Measurements from ENCODE around the gene ADCK2.
"Not testable (repeated sequence)": the region's sequence is repeated elsewhere in the genome, so short reads cannot be mapped to it uniquely, and the experiment has no call there.

Gene ADCK2, protein sequence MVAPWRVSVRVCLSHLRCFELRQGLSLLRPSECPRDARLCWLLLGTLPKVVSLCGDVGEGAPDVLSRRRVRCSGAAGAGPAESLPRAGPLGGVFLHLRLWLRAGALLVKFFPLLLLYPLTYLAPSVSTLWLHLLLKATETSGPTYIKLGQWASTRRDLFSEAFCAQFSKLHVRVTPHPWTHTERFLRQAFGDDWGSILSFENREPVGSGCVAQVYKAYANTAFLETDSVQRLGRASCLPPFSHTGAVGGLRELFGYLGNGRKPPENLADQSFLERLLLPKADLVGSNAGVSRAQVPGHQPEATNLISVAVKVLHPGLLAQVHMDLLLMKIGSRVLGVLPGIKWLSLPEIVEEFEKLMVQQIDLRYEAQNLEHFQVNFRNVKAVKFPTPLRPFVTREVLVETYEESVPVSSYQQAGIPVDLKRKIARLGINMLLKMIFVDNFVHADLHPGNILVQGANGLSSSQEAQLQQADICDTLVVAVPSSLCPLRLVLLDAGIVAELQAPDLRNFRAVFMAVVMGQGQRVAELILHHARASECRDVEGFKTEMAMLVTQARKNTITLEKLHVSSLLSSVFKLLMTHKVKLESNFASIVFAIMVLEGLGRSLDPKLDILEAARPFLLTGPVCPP
- 21.7 to 33.2 reads per million in 2 donors for total RNA-seq

DNA sequence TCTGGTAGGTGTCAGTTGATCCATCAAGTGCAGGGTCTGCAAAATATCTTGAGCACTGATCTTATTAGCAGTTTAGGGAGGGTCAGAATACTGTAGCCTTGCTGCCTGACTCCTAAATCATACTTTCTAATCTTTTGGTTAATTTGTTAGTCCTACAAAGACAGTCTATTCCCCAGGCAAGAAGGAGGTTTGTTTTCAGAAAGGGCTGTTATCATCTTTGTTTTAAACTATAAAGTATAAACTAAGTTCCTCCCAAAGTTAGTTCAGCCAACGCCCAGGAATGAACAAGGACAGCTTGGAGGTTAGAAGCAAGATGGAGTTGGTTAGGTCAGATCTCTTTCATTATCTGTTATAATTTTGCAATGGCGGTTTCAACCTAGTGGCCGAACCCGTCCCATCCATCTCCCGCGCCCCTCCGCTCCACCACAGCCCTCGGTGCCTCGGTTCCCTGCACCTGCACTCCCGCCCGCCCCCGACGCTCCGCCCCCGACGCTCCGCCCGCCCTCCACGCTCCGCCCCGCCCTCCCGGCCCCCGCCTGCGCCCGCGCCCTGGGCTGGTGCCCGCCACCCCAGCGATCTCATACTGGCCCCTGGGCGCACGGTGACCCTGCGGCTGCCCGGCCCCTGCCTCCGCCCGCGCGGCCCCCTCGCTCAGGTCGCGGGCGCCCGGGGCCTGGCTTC, at the start of gene ADCK2:
Gene ADCK2 (plus strand): TSS at position 564 of the 681 bp plus-strand sequence. CDS start 386 bp downstream, outside the sequence.
- DNase-seq, result peak; percentile 58

DNA sequence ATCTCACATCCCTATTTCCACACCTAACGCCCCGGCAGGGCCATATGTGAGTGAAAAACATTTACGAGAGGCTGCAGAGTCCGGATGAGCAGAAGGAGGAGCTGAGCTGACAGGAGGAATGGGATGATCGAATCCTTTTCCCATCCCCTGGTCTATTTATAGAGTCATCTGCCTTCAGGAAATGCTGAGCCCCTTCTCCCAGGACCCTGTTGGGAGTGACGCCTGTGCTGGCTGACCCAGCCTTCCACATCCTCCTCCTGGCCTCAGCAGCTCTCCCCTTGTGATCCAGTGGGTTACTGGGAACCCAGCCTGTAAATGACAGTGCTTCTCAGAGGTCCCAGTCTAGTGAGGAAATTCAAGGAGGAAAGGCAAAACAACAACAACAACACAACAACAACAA, 48.8 kb upstream of the ADCK2 start:
- DNase-seq, result no peak

DNA sequence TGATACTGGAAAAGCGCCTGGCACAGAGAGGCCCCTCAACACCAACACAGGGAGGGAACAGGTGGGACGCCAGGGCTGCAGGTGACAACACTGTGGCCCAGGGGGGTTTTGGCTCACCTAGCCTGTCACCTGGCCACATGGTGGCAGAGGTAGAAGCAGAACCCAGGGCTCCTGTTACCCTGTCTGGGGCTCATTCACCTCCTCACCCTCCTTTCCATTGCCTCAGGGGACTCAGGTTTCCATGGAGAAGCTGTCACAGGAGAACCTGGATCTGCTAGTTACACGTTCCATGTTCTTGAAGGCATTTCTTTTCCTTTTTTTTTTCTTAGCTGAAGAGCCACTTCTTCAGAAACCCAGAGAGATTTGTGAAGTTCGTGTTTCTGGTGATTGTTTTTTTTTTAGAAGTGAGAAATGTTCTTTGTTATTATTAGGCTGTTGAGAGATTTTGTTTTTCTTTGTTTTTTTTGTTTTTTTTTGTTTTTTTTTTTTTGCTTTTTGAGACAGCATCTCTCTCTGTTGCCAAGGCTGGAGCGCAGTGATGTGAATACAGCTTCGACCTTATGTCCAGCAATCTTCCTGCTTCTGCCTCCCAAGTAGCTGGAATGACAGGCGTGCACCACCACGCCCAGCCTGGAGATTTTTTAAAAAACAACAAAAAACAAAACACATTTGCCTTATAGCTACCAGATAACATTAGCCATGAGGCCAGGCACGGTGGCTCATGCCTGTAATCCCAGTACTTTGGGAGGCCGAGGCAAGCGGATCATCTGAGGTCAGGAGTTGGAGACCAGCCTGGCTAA, 48.2 kb upstream of the ADCK2 start:
- no peak for DNase-seq

DNA sequence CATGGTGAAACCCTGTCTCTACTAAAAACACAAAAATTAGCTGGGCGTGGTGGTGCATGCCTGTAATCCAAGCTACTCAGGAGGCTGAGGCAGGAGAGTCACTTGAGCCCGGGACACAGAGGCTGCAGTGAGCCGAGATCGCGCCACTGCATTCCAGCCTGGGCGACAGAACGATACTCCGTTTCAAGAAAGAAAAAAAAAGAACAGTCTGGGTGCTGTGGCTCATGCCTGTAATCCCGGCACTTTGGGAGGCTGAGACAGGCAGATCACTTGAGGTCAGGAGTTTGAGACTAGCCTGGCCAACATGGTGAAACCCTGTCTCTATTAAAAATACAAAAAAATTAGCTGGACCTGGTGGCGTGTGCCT, 47.6 kb upstream of the ADCK2 start:
- DNase-seq, result not testable (repeated sequence)

DNA sequence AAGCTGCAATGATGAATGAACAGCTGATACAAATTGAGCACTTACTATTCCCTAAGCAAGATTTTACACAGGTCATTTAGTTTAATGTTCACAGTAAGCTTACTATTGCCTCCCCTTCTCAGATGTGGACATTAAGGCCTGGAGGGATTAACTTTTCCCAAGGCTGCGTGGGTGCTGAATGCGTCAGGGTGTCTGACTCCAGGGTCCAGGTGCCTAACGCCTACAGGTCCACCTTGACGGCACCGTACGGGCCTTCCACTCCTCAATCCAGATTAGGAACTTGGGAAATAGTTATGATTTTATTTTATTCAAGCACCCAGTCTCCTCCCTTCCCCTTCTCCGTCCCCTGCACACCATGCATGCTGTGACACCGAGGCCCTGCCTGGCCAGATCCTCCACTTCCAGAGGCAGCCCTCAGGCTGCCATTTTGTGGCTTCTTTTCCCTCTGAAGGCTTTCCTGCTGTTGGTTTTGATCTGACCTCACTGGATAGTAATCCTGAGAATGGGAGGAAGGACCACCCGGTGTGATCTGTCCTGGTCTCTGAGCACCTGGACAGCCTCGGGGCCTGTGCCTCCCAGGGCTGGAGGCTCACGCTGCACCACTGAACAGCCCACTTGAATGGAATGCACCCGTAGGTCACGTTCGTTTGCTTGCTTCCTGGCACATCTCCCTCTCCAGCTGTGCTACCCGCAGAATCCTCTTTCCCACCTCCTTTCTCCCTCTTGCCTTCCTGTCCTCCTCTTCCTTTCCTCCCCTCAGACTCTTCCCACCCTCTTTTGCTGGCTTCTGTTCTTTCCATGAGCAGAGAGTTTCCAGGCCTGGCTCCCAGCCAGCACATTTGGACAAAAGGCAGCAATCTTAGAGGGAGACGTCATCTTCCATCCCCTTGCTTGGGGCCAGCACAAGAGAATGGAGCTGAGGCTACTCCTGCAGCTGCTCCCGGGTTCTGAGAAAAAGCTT, 46.6 kb upstream of the ADCK2 start:
- no peak for DNase-seq

DNA sequence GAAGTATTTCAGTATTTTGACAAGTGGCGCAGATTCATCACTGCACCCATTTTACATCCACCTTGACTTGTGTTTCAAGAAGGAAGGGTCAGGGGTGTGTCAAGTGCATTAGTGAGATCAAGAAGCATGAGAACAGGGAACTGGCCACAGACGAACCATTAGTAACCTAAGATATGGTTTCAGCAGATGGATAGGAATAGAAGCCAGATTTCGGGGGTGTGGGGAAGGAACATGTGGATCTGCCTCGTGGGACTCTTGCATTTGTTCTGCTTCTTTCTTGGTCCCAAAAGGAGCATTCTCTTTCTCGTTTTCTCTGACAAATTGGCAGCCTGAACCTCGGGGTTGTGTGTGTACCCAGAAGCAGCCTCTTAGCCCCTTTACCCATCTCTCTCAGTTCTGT, 41.7 kb upstream of the ADCK2 start:
- DNase-seq, result no peak

DNA sequence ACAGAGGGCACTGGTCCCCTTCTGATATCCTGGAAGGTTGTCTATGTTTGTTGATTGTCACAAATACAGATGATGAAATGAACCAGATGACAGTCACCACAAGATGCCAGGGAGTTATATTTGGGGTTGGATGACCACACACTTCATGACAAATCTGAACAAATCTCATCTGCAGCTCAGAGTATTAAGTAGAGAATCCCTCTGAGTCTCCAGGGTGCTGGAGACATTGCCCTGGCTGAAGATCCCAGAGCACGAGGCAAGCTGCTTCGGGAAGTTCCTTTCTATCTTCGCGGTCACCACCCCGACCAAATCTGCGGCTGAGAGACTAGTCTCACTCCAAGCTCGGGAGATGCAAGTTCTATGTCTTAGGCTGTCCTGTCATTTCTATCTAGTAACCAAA, 41.1 kb upstream of the ADCK2 start:
- no peak for DNase-seq

DNA sequence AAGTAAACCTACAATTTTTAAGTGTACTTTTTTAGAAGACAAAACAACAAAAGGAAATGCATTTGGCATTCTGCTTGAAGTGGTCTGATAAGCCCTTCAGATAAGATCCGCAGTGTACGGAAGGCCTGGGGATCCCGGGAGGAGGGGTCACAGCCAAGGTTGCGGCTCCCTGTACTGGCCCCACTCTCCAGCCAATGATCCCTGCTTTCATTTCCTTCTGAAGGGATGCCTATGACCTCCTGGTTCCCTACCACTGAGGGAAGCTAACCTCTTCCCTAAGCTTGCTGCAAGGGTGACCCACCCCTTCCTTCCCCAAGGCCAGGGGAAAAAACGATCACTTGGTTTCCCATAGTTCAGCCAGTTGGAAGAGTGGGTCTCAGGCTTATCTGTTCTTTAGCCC, 37.4 kb upstream of the ADCK2 start:
- DNase-seq, result no peak

DNA sequence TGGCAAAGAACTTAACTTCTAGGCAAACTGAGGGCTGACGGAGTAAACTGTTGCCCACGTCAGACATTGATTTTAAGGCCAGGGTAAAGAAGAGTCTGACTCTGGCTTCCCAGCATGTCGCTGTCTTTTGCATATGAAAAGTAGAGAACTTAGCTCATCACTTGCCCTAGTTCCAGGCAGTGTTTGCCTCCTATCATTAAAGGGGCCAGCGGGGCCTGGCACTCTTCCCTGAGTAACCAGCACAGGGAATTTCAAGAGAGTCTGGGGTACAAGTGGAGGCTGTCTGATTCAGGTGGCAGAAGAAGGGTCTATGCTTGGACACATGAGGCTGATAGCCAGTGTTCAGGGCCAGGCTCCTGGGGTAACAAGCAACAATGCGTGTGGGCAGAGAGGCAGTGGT, 36.9 kb upstream of the ADCK2 start:
- no peak for DNase-seq

DNA sequence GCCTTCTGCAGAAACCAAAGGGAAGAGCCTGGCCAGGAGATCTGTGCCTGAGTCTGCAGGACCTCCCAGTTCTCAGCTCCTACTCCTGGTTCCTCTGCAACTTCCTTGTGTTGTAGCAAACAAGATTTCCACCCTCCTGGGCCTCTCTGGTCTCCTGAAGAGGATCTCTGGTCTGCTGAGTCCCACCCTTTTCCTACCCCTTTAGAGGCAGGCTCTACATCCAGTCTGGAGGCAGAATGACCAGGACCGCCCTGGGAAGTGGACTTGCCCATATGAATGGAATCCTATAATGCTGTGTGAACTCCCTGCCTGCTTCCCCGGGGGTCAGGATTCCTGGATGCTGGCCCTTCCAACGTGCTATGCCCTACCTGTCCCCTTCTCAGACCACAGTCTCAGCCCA, 35.3 kb upstream of the ADCK2 start:
- no peak for DNase-seq

DNA sequence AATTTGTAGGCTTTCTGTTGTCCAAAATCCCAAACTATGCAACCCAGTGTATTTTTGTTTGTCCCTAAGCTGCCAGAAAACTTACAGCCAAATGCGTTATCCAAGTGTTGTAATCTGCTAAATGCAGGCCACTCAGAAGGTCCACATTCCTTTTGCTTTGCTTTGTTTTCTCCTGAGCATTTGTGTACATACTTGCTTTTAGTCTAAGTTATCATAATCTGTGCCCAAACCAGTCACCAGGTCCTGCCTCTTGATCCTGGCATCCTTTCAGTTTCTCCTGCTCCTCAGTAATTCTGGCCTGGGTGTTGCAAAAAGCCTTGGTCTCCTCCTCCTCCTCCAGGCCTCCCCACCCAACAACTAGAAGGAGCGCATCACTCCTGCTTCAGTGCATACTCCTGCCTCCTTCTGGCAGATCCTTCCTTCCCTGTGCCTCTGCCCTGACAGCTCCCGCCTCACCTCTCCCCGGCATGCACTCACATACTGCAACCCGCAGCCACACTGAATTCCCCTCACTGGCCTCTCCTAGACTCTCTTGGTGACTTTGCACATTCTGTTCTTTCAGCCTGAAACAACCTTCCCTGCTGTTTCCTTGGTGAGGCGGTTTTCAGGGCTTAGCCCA, 34.5 kb upstream of the ADCK2 start:
- no peak for DNase-seq

DNA sequence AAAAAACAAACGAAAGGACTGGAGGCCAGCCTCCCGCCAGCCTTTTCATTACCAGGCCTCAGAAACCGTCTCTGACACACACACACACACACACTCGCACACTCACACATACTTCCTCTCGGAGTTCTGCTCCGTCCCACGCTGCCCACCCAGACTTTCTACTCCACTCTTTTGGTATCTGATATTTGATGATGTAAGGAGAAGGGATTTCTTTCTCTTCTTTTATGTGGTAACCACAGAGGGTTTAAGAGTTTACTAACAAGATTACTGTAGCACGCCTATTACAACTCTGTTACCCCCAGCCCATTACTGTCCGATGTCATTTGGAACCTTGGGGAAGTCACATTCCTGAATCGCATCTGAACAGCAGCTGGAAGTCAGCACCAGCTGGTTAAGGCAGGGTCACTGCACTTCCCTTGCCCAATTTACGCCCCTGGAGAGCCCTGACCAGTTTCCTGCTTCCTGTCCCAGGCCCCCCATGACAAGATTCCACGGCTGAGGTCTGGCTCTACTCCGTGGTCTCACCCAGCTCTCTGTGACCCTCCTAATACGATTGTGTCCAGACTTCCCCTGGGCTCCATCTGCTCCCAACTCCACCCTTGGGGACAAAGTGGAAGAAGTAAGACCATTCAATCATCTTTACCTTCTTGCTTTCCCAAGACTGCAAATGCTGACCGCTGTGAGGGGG, 33.2 kb upstream of the ADCK2 start:
- DNase-seq, result no peak

DNA sequence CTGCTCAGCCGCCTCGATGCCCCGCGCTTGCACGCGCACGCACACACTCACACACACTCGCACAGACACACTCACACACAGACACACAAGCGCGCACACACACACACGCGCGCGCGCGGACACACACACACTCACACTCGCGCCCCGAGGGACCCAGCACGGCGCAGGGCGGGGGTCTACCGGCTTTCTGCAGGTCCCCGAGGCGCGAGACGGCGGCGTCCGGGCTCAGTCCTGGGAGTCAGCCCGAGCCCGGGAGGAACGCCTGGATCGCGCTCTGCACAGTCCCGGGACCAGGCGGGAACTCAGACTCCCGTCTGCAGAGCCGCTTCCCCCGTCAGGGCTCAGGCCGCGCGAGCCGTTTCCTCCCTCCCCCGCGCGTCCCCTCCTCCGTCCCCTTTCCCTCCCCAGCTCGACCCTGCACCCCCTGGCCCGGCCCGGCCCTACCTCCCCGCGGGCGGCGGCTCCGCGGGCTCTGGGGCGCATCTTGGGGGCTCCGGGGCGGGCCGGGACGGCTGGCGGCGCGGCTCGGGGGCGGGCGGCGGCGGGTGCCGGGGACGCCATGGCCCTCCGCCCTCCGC, 32.6 kb upstream of the ADCK2 start:
- no peak for DNase-seq

DNA sequence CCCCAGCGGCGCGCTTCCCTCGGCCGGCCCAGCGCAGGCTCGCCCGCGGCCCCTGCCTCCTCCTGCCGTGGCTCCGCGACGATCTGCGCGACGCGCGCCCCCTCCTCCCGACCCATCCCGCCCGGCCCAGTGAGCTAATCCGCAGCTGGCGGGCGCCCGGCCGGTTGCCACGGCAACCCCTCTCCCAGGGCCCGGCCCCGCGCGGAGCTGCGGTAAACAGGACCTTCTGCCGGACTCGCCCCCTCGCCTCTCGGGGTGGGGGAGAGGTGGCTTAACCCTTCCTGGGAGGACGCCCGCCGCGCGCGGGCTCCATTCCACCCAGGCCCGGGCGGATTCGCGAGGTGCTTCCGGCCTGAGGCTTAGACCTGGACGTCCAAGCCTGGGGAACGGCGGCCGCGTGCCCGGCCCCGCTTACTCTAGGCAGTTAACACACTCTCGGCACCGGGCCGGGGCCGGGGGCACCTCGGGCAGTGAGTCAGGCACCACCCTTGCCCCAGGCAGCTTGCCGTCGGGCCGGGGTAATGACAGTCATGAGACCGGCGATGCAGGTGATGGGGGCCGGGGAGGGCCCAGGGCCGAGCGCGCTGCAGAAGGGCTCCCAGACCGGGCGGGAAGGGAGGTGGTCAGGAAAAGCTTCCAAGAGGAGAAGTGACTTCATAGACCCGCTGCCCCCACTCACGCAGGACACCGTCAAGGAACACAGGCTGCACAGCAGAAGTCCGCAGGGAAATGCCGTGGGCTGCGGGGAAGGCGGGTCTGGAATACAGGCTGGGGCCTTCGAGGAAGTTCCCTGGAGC, 31.8 kb upstream of the ADCK2 start, which contains the start of gene DENND2A:
Gene DENND2A (minus strand): TSS at position 87 of the 797 bp plus-strand sequence. CDS start 38,416 bp downstream, outside the sequence.
- DNase-seq, result no peak

DNA sequence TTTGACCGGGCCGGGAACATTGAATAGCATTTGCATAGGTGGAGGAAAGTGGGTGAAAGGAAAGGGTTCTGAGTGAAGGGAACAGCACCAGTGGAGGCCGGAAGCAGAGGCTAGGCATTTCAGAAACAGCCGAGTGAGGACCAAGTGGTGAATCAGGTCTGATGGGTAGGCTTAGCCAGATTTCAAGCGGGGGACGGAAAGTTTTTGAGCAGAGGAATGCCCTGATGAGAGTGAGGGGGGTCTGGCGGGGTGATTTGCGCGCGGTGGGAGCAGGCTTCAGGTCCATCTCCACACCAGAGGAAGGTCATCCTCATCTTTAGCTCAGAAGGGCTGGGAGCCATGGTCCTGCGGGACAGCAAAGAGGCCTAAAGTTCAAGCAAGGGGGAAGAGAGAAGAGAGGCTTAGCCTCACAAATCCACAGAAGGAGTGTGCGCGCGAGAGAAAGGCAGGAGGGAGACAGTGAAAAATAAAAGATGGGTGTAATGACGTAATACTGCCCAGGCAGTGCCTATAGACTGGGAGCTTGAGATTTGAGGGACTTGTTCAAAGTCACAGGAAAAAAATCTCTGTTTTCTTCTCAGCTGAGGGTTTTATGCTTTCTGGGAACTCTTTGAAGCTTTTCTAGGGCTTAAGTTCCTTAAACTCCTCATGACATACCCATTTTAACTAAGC, 31.1 kb upstream of the ADCK2 start:
- DNase-seq, result no peak

DNA sequence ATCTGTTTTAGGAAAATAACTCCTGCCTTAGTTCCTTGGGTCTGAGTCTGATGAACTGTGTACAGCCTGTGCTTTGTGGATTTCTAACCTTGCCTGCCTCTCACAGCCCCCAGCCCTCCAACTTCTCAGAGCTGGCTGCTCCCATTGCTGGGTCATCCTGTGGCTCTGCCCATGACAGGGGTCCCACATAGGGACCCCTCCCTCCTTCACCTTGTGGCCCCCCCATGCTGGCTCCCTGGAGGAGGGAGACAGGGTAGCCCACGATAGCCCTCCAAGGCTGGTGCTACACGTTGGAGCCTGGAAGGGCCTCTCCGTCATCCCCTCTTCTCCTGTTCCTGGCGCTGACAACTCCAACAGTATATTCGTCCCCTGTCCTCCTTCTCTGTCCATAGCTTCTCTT, 29.3 kb upstream of the ADCK2 start:
- DNase-seq, result no peak

DNA sequence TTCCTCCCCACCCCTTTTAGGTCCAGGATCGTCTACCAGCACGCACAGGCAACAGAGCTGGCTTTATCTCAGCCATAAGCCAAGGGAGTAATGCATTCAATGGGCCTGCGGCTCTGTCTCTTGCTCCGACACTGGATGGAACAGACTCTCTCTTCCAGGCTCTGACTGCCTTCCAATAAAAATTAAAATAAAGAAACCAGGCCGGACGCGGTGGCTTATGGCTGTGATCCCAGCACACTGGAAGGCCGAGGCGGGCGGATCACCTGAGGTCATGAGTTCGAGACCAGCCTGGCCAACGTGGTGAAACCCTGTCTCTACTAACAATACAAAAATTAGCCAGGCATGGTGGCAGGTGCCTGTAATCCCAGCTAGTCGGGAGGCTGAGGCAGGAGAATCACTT, 28.0 kb upstream of the ADCK2 start:
- DNase-seq, result not testable (repeated sequence)

DNA sequence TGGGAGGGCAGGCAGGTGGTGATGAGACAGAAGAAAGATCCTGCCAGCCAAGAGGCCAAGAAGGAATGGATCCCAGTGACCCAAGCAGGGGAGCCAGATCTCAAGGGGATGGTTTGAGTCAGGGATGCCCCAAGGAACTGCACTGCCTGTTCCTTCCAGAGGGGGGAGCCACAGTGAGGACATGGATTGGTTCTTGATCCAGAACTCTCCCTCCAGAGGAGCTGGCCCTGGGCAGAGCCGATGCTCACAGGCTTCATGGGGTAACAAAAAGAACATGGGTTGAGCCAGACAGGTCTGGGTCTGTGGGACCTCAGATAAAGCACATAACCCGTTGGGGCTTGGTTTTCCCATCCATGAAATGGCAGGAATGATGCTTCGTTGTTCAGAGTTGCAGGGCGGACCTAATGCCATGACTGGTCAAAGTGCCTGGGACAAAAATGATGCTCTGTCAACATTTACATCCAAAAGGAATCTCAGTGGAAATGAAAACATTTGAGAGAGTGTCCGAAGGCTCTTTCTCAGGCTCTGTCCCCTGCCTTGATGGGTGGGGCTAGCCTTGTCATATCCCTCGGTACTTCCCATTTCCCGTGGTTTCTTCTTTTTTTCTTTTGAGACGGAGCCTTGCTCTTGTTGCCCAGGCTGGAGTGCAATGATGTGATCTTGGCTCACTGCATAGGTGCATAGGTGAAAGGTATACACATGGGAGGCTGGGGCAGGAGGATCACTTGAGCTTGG, 27.4 kb upstream of the ADCK2 start:
- no peak for DNase-seq

All from T-helper 9 cell (primary cell).